Fibroblast of the aortic adventitia (primary cell): ENCODE data around the gene GADD45B. TPM values are rescaled to one million over a fixed set of nuclear protein-coding genes. Genes with fewer than 3 reads are reported as not detected.
A peak's percentile ranks its signal among the peaks of the same experiment; 100 is the strongest.
"Not testable (repeated sequence)": the region's sequence is repeated elsewhere in the genome, so short reads cannot be mapped to it uniquely, and the experiment has no call there.

Experiments used
- DNase-seq: peaks from one replicate; pipeline ENCODE4 v3.0.0-alpha.2; 2010; ENCODE audit warnings: low read depth
- H3K4me3 ChIP-seq: 2 replicates; pipeline ENCODE4 v1.5.1; 2011; ENCODE audit warnings: low read depth, mild to moderate bottlenecking, control low read depth, low read length, moderate library complexity
- CTCF ChIP-seq: IDR thresholded peaks from 2 replicates; pipeline ENCODE4 v1.5.1; 2011; ENCODE audit warnings: mild to moderate bottlenecking, low read length, control low read depth, inconsistent platforms; ENCODE audit not compliant: insufficient read depth
- total RNA-seq: library from RNA; depleted of rRNA; stranded (reverse); fragments of >200 nt; gene quantifications from 2 replicates; pipeline ENCODE4 v1.2.3, GENCODE V29; 2012; ENCODE audit warnings: low replicate concordance

Gene GADD45B
- total RNA-seq, 1 donor = 14.3 TPM

GRCh38 chr19:2490659-2491058 lies 14.7 kb downstream of the GADD45B start:
- no peak for TF ChIP-seq CTCF
- no peak for DNase-seq

GRCh38 chr19:2491130-2491801 lies 15.3 kb downstream of the GADD45B start:
- H3K4me3 ChIP-seq = no peak overlapping the region
- no peak for TF ChIP-seq CTCF
- peak; percentile 70 for DNase-seq

More at GRCh38 chr19:2490659-2491058, 14.7 kb downstream of the GADD45B start:
- no peak overlapping the region for H3K4me3 ChIP-seq

- no peak for TF ChIP-seq CTCF
- no peak overlapping the region for H3K4me3 ChIP-seq
- DNase-seq = no peak
These were observed 16.9 kb downstream of the GADD45B start for GRCh38 chr19:2492870-2493269.

- DNase-seq = not testable (repeated sequence)
These were observed 17.5 kb downstream of the GADD45B start for GRCh38 chr19:2493448-2493847.

GRCh38 chr19:2494084-2494446 lies 18.1 kb downstream of the GADD45B start:
- H3K4me3 ChIP-seq = peak overlapping the region; percentile 68
- DNase-seq = peak; percentile 61
- no peak for TF ChIP-seq CTCF

More at GRCh38 chr19:2493448-2493847, 17.5 kb downstream of the GADD45B start:
- H3K4me3 ChIP-seq = not testable (repeated sequence)

- H3K4me3 ChIP-seq = peak overlapping the region; percentile 68
- TF ChIP-seq CTCF = no peak
- peak; percentile 81 for DNase-seq
These were observed 18.7 kb downstream of the GADD45B start for GRCh38 chr19:2494447-2495129.

GRCh38 chr19:2495130-2495641 lies 19.3 kb downstream of the GADD45B start:
- no peak for TF ChIP-seq CTCF
- DNase-seq = peak; percentile 74
- H3K4me3 ChIP-seq = peak overlapping the region; percentile 68
